NCI-H82 (cell line): ENCODE results near the gene ST14.
"Not testable (repeated sequence)": the region's sequence is repeated elsewhere in the genome, so short reads cannot be mapped to it uniquely, and the experiment has no call there.

ENCODE experiments used
- DNase-seq: peaks from one replicate; lab custom pipeline; 2025; lab: John Stamatoyannopoulos, UW

Gene ST14

GRCh38 chr11:130233888-130234287, 74.3 kb downstream of the ST14 start:
- DNase-seq: not testable (repeated sequence)

- DNase-seq: no peak
Measured at GRCh38 chr11:130234315-130234714, 74.7 kb downstream of the ST14 start.

GRCh38 chr11:130237282-130238006, 77.9 kb downstream of the ST14 start:
- DNase-seq: no peak

- DNase-seq: no peak
Measured at GRCh38 chr11:130241713-130242112, 82.1 kb downstream of the ST14 start.

- no peak for DNase-seq
Measured at GRCh38 chr11:130243816-130244215, 84.2 kb downstream of the ST14 start.

GRCh38 chr11:130244848-130245247, 85.3 kb downstream of the ST14 start:
- no peak for DNase-seq

GRCh38 chr11:130245375-130245774, 85.8 kb downstream of the ST14 start:
- DNase-seq: not testable (repeated sequence)

GRCh38 chr11:130246270-130246669, 86.7 kb downstream of the ST14 start:
- no peak for DNase-seq

GRCh38 chr11:130246738-130247137, 87.2 kb downstream of the ST14 start:
- DNase-seq: no peak

- DNase-seq: no peak
Measured at GRCh38 chr11:130247319-130247718, 87.7 kb downstream of the ST14 start.

GRCh38 chr11:130249371-130249770, 89.8 kb downstream of the ST14 start:
- DNase-seq: no peak

GRCh38 chr11:130249929-130250328, 90.3 kb downstream of the ST14 start:
- not testable (repeated sequence) for DNase-seq

- DNase-seq: not testable (repeated sequence)
Measured at GRCh38 chr11:130251763-130252162, 92.2 kb downstream of the ST14 start.
